MM.1S (cell line): Measurements from ENCODE around the gene EIF3M.

Experiments used
- DNase-seq: peaks from one replicate; pipeline ENCODE4 v3.0.0-alpha.2; 2015
- H2AFZ ChIP-seq: fragments of 300-600 bp; sonication (generic); 2 replicates; pipeline ENCODE4 v1.6.0; 2016; ENCODE audit warnings: antibody characterized with exemption, low read length
- H3F3A ChIP-seq: fragments of 300-600 bp; sonication (generic); 2 replicates; pipeline ENCODE4 v1.6.1; 2016; ENCODE audit warnings: mild to moderate bottlenecking, antibody characterized with exemption, low read length, moderate library complexity, mixed read lengths; ENCODE audit not compliant: insufficient read depth
- H3K27ac ChIP-seq: fragments of 300-600 bp; sonication (generic); 2 replicates; pipeline ENCODE4 v1.5.1; 2016; ENCODE audit warnings: mild to moderate bottlenecking, low read length
- H3K27me3 ChIP-seq: fragments of 300-600 bp; sonication (generic); replicated peaks from 2 replicates; pipeline ENCODE4 v1.6.0; 2016; ENCODE audit warnings: low read length; ENCODE audit not compliant: insufficient read depth
- H3K36me3 ChIP-seq: fragments of 300-600 bp; sonication (generic); replicated peaks from 2 replicates; pipeline ENCODE4 v1.6.1; 2016; ENCODE audit warnings: mild to moderate bottlenecking, low read length, mixed read lengths; ENCODE audit not compliant: insufficient read depth
- H3K4me1 ChIP-seq: fragments of 300-600 bp; sonication (generic); 2 replicates; pipeline ENCODE4 v1.6.1; 2016; ENCODE audit warnings: low read length, mixed read lengths
- H3K4me2 ChIP-seq: fragments of 300-600 bp; sonication (generic); 2 replicates; pipeline ENCODE4 v1.6.0; 2016; ENCODE audit warnings: low read depth, low read length
- H3K4me3 ChIP-seq: fragments of 300-600 bp; sonication (generic); 2 replicates; pipeline ENCODE4 v1.5.1; 2016; ENCODE audit warnings: low read length, mixed read lengths
- H3K79me2 ChIP-seq: fragments of 300-600 bp; sonication (generic); 2 replicates; pipeline ENCODE4 v1.6.1; 2016; ENCODE audit warnings: mixed run types, low read length, mixed read lengths
- H3K9ac ChIP-seq: fragments of 300-600 bp; sonication (generic); 2 replicates; pipeline ENCODE4 v1.6.1; 2016; ENCODE audit warnings: low read length, mixed read lengths
- H3K9me2 ChIP-seq: fragments of 300-600 bp; sonication (generic); replicated peaks from 2 replicates; pipeline ENCODE4 v1.6.1; 2016; ENCODE audit warnings: mild to moderate bottlenecking, low read length, mixed read lengths; ENCODE audit not compliant: insufficient read depth
- H3K9me3 ChIP-seq: fragments of 300-600 bp; sonication (generic); replicated peaks from 2 replicates; pipeline ENCODE4 v1.6.1; 2016; ENCODE audit warnings: mild to moderate bottlenecking, low read length, mixed read lengths; ENCODE audit not compliant: insufficient read depth
- H4K20me1 ChIP-seq: fragments of 300-600 bp; sonication (generic); 2 replicates; pipeline ENCODE4 v1.6.1; 2016; ENCODE audit warnings: mild to moderate bottlenecking, low read length, moderate library complexity, mixed read lengths; ENCODE audit not compliant: insufficient read depth
- CTCF ChIP-seq: fragments of 300-600 bp; sonication (generic); IDR thresholded peaks from 2 replicates; pipeline ENCODE4 v1.5.1; 2016; ENCODE audit warnings: antibody characterized with exemption, low read length, mixed read lengths
- EZH2 ChIP-seq: fragments of 300-600 bp; sonication (generic); optimal IDR thresholded peaks from 2 replicates; pipeline ENCODE3; 2017; ENCODE audit warnings: low read depth, mild to moderate bottlenecking, antibody characterized with exemption, low read length, mixed read lengths
- EZH2phosphoT487 ChIP-seq: fragments of 300-600 bp; sonication (generic); IDR thresholded peaks from 2 replicates; pipeline ENCODE4 v1.6.1; 2018; ENCODE audit warnings: antibody characterized with exemption, low read length

EIF3M gene

GRCh38 chr11:32643526-32643925 is 59.9 kb downstream of the EIF3M start:
- DNase-seq, result no peak
- no peaks in the 10 kb centered on the region for H4K20me1 ChIP-seq
- TF ChIP-seq EZH2phosphoT487, result no peak
- TF ChIP-seq CTCF, result no peak
- TF ChIP-seq EZH2, result no peak
- H3K9me2 ChIP-seq, result no peaks in the 10 kb centered on the region
- H3K79me2 ChIP-seq, result no peaks in the 10 kb centered on the region
- no peak overlapping the region for H3K4me3 ChIP-seq
- no peak overlapping the region for H3K27ac ChIP-seq
- H3F3A ChIP-seq, result no peaks in the 10 kb centered on the region
- H3K4me1 ChIP-seq, result no peaks in the 10 kb centered on the region
- no peak overlapping the region for H3K9ac ChIP-seq
- no peaks in the 10 kb centered on the region for H3K36me3 ChIP-seq
- H3K9me3 ChIP-seq, result no peaks in the 10 kb centered on the region
- H3K4me2 ChIP-seq, result no peak overlapping the region
- no peak overlapping the region for H2AFZ ChIP-seq
- no peaks in the 10 kb centered on the region for H3K27me3 ChIP-seq
